GM19025 (cell line): ENCODE results near the gene VRTN.
"Not testable (repeated sequence)": the region's sequence is repeated elsewhere in the genome, so short reads cannot be mapped to it uniquely, and the experiment has no call there.

Experiments used
- ATAC-seq: cut with Tn5 transposase; IDR thresholded peaks from one replicate; pipeline ENCODE4 v1.9.1; 2021; ENCODE audit warnings: mild to moderate bottlenecking, low read depth, moderate library complexity; ENCODE audit not compliant: unreplicated experiment

VRTN gene, protein sequence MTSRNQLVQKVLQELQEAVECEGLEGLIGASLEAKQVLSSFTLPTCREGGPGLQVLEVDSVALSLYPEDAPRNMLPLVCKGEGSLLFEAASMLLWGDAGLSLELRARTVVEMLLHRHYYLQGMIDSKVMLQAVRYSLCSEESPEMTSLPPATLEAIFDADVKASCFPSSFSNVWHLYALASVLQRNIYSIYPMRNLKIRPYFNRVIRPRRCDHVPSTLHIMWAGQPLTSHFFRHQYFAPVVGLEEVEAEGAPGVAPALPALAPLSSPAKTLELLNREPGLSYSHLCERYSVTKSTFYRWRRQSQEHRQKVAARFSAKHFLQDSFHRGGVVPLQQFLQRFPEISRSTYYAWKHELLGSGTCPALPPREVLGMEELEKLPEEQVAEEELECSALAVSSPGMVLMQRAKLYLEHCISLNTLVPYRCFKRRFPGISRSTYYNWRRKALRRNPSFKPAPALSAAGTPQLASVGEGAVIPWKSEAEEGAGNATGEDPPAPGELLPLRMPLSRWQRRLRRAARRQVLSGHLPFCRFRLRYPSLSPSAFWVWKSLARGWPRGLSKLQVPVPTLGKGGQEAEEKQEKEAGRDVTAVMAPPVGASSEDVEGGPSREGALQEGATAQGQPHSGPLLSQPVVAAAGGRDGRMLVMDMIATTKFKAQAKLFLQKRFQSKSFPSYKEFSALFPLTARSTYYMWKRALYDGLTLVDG

GRCh38 chr14:74348241-74348734 is at the start of gene VRTN:
TSS of gene VRTN (plus strand) at chr14:74348471. CDS start at chr14:74356784, 8,313 bp downstream.
- no peak for ATAC-seq

- ATAC-seq, result no peak
Measured at GRCh38 chr14:74299061-74299545, 49.2 kb upstream of the VRTN start.

DNA sequence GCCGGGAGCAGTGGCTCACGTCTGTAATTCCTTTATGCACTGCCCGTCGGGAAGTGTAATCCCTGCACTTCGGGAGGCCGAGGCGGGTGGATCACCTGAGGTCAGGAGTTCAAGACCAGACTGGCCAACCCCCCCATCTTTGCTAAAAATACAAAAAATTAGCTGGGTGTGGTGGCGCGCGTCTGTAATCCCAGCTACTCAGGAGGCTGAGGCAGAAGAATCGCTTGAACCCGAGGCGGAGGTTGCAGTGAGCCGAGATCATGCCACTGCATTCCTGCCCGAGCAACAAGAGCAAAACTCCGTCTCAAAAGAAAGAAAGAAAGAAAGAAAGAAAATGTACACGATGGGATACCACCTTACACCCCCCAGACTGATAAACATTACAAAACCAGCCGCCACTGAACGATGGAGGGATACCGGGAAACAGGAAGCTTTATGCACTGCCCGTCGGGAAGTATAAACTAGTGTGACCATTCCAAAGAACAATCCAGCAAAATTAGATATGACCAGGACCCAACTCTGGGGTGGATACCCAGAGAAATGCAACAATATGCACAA is 46.6 kb upstream of the VRTN start:
- ATAC-seq, result no peak

DNA sequence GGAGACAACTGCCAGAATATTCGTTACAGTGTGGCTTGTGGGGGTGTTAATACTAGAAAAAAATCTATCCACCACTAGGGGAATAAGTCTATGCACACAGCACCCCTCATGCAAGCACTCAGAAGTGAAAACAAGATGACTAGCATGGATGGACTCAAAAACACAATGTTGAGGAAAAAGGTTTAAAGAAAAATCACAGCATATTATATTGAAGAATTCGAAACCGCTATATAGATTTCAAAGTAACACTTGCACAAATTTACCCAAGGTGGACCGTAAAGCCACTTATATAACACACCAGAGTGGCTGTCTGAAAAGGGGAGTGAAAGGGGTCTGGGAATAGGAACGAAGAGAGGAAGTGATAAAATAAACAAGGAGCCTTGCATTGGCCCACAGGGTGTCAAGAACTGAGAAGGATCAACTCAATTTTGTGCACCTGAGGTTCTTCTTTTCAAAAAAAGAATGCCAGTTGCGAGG is 46.1 kb upstream of the VRTN start:
- ATAC-seq, result no peak

- peak; percentile 97 for ATAC-seq
Measured at GRCh38 chr14:74302634-74303569, 45.4 kb upstream of the VRTN start, which contains the start of gene ABCD4. TSS of gene ABCD4 (minus strand) at chr14:74302934. CDS start at chr14:74302912, 22 bp downstream.

DNA sequence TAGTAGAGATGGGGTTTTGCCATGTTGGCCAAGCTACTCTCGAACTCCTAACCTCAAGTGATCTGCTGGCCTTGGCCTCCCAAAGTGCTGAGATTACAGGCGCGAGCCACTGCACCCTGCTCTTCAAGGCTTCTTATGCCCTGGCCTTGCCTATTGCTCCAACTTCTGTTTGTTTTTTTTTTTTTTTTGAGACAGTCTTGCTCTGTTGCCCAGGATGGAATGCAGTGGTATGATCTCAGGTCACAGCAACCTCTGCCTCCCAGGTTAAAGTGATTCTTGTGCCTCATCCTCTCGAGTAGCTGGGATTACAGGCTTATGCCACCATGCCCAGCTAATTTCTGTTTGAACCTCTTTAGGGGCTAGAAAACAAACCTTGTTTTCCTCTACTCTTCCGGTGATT is 39.6 kb upstream of the VRTN start:
- ATAC-seq, result no peak

DNA sequence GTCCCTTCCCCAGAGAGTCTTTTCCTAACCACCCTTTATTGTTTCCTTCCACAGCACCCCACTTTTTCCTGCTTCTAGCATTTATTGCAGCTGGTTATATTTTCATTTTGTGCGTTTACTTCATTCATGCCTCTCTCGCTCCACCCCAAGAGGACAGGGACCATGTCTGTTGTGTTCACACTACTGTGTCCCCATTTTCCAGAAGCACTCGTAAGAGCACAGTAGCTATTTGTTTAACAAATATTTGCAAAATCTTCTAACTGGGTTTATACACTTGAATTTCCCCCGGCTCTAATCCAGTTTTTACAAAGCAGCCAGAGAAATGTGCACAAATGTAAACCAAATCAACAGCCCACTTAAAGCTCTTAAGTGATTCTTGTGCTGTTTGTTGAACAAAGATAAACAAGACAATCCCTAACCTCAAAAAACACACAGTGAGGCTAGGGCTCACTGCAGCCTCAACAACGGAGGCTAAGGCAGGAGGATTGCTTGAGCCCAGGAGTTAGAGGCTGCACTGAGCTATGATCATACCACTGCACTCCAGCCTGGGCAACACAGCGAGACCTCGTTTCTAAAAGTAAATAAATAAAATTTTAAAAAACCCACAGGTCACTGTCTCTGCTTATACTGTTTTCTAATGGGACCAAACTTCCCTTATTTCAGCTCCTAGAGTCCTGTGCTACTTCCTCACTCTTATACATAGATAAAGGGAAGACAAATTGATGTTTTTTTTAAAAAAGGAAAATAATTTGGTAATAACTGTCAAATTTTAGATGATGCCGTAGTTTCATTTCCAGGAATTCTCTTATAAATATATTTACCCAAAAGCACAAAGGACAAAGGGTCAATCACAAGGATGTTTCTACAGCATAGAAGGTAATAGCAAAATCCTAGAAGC is 38.9 kb upstream of the VRTN start:
- ATAC-seq, result no peak

DNA sequence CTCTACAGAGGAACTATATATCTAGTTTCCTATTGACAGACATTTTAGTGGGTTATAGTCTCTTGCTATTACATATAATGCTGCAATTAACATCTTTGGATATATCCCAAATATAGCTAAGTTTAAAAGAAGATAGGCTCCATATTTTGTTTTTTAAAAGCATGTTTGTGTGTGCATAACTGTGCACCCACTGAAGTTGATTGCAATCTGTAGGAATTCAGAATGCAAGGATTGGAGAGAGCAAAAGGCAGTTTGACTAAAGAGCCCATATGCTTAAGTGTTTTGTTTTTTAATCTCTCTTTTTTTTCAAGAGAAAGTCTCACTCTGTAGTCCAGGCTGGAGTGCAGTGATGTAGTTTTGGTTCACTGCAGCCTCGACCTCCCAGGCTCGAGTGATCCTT is 36.1 kb upstream of the VRTN start:
- no peak for ATAC-seq

GRCh38 chr14:74313601-74314000 is 34.7 kb upstream of the VRTN start:
- ATAC-seq, result no peak

DNA sequence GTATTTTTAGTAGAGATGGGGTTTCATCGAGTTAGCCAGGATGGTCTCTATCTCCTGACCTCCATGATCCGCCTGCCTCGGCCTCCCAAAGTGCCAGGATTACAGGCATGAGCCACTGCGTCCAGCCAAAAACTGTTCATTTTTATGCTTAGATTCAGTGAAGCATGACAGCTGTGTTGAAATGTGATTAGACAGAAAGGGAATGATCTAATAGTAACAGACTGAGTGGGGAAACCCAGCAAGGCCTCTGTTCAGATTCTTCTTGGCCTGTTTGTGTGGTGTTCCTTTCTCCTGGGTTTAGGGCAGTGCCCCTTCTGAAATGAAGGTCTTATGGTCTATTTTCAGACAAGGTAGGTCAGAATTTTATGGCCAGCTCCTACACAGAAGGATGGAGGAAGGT is 33.7 kb upstream of the VRTN start:
- ATAC-seq, result no peak

DNA sequence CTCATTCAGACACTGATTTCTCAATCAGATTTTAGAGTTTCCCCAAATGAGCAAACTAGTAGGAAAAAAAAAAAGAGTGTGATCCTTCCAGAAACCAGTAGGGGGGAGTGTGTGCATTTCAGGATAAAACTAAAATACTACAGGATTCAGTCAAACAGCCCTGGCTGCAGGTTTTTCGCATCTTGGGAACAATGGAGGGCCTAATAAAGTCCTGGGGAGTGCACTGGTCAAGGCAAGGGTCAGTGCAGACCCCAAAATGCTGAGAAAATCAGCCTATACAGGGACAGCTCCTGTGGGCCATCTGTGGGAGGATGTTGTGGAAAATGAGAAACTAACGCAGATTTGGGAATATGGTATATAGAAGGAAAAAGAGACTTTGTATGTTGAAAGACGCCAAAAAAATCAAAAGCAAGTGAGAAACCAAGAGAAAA is 23.3 kb upstream of the VRTN start:
- ATAC-seq, result no peak

DNA sequence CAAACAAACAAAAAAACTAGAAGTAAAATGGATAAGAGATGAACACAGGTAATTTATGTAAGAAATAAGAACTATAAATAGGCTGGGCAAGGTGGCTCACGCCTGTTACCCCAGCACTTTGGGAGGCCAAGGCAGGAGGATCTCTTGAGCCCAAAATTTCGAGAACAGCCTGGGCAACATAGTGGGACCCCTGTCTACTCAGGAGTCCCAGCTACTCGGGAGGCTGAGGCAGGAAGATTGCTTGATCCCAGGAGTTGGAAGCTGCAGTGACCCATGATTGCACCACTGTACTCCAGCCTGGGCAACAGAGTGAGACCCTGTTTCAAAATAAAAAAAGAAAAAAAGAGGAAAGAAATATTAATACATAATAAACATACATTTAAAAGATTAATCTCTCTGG is 22.8 kb upstream of the VRTN start:
- no peak for ATAC-seq

DNA sequence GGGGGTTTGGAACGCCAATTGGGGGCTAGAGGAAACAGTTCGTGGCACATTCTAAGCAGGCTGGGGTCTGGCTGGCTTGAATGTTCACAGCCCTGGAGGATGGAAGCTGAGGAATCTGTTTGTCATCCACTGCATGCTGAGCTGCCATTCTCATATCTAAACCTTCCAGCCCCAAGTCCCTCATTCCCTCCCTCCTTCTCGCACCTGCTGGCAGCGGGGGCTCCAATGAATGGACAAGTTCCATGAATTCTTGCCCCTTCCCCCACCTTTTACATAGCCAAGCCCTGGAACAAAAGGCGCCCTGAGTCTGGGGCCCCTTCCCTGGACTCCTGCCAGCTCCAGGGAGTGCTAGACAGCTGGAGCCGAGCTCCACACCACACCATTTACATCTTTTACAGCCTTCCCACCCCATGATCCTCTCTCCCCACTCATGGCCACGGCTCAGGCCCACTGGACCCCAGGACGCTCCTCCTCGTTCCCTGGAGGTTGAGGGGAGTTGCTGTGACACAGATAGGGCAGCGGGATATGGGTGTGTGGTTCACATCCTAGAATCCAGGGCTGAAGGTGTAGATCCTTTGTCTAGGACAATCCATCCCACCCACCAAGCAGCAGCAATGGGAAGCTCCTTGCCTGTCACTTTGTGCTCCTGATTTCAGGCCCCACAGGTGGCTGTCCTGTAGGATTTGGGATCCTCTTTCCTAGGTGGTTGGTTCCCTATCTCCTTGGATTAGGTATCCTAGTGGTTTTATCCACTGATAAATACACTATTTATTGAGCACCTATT is 21.7 kb upstream of the VRTN start:
- no peak for ATAC-seq

GRCh38 chr14:74329950-74330552 is 18.2 kb upstream of the VRTN start:
- not testable (repeated sequence) for ATAC-seq

DNA sequence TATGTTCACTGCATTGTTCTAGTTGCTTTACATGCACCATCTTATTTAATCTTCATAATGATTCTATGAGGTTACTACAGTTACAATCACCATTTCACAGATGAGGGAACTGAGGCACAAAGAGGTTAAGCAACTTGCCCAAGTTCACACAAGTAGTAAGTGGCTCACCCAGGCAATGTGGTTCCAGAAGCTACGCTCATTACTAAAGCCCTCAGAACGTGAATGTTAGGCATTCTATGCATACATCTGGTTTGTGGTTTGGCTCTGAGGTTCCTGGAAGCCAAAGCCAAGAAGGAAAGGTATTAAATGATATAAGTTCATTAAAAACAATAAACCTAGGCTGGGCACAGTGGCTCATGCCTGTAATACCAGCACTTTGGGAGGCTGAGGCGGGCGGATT is 14.4 kb upstream of the VRTN start:
- no peak for ATAC-seq

- ATAC-seq, result no peak
Measured at GRCh38 chr14:74346341-74346740, 1.9 kb upstream of the VRTN start.

GRCh38 chr14:74347097-74347794 is 1.0 kb upstream of the VRTN start:
- ATAC-seq, result no peak
